Medulla oblongata (tissue), 1 donor: ENCODE data around the gene PRKCA.
A peak's percentile ranks its signal among the peaks of the same experiment; 100 is the strongest.
"Not testable (repeated sequence)": the region's sequence is repeated elsewhere in the genome, so short reads cannot be mapped to it uniquely, and the experiment has no call there.

Source experiments
- DNase-seq: peaks from one replicate; pipeline ENCODE4 v3.0.0-alpha.2; 2015; ENCODE audit errors: extremely low spot score

PRKCA gene

GRCh38 chr17:66441101-66441661 lies 138.8 kb downstream of the PRKCA start:
- peak; percentile 63 for DNase-seq

DNA sequence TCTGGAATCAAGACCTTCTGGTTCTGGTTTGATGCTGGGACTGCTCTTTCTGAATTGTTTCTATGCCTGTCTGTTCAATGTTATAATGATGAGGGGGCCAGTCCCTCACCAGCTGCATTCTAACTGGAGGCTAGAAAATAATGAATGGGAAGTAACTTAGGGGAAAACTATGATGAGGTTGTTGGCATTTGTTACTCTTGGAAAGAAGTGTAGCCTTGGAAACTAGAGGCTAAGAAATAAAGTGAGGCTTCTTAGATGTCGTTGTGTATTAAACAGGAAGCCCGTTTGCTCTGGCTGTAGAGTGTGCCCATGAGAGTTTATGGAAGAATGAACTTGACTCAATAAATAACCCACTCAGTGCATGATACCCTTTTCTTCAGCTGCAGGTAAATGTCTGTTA lies 140.8 kb downstream of the PRKCA start:
- no peak for DNase-seq

- no peak for DNase-seq
Observed at GRCh38 chr17:66443606-66444005, 141.2 kb downstream of the PRKCA start.

- no peak for DNase-seq
Observed at GRCh38 chr17:66444031-66444430, 141.6 kb downstream of the PRKCA start.

DNA sequence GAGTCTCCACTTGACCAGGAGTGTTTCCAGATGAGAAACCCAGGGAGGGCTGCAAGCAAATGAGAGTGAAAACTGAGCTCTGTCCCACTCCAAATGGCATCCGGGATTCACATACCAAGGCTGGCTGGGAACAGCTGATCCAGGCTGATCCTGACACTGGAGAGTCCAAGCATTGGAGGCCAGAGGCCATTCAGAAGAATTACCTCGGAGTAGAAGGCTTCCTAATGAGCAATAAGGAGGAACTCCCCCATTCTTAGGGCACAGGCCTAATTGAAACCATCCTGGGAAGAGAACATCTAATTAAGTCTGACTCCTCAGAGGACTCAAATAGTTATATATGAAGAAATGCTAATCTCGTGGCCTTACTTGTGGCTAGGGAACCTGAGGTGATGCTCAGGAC lies 142.8 kb downstream of the PRKCA start:
- no peak for DNase-seq

GRCh38 chr17:66446419-66446818 lies 144.0 kb downstream of the PRKCA start:
- no peak for DNase-seq

DNA sequence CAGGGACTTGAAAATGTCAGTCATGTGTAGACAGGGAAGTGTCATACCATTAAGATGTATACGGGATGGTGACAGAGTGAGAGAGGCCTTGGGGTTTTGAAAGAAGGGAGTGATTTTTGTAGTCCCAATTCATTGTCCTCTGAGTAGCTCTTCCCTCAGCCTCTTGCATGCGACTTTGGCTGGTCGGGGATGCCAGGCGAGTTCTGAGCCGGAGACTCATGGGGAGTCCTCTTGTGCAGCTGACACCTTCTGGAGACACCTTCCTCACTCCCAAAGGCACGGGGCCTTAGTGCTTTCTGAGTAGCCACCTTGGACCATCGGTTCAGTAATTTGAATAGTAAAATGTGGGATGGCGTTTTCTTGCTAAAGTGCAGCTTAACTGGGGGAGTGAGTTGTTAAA lies 144.7 kb downstream of the PRKCA start:
- no peak for DNase-seq

GRCh38 chr17:66448026-66448639 lies 145.7 kb downstream of the PRKCA start:
- DNase-seq = no peak

DNA sequence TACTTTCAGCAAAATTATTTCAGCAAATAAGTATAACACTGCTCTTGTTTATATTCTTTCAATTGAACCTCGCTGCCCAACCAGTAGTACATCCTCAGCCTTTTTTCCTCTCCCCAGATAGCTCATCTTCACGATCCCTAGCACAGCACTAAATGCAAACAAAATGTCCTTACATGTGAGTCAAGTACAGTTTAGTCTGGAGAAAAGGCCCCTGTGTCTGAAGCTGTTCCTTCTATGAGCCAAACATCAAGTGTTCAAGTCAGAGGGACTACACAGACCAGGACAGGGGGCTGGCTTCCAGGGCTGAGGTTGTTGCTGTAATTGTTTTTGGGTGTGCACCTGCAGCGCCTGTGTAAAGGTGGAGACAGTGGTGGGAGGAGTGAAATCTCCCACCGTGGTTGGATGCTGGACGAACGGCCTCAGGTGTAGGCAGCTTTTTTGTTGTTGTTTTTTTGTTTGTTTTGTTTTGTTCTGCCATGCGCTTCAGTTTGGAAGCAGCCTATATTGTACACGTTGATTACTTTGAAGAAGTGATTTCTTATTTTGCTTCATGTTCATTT lies 147.1 kb downstream of the PRKCA start:
- no peak for DNase-seq

DNA sequence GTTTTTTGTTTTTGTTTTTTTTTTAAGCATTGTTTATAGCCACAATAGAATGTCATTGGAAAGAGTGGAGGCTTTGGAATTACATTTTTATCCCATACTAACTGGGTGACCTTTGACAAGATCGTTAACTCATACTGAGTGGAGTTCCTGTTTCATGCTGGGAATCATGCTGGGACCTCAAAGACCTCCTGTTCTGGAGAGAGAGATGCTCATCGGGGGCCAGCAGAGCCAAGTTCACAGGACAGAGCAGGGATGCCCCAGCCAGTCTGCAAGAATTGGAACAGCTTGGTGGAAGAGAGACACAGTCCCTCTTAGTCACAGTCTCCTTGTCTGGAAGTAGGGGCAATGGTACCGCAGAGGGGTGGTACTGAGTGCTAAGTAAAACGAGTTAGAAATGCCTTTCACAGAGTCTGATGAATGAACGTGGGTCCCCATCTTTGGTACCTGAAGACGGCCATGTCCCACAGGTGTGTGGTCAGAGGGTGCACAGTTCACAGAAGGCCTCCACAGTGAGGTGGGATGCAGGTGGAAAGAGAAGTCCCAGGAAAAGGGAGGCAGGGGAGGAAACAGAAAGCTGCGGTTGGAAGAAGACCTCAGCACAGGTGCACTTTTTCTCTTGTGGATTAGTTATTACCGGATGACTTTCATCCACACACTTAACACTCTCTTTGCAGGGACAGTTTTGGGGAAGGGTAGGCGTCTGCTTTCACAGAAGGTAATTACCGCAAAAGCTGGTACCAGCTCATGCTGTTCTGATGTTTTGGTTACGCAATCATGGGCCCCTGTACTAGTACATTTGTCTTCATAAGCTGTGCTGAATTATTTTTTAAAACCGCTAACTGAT lies 147.8 kb downstream of the PRKCA start:
- no peak for DNase-seq

DNA sequence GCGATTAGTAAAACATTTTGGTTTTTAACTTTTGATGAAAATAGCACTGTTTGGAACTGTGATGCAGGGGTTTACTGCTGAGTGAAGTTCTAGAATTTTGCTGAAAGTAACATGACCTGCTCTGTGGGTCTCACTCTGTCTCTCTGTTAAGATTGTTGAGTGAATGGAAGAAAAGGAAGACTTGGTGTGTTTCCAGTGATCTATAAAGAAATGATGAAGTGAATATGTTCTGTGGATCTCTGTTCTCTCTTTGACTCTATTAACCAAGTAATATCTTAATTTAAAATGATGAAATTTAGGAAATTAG lies 148.4 kb downstream of the PRKCA start:
- no peak for DNase-seq

DNA sequence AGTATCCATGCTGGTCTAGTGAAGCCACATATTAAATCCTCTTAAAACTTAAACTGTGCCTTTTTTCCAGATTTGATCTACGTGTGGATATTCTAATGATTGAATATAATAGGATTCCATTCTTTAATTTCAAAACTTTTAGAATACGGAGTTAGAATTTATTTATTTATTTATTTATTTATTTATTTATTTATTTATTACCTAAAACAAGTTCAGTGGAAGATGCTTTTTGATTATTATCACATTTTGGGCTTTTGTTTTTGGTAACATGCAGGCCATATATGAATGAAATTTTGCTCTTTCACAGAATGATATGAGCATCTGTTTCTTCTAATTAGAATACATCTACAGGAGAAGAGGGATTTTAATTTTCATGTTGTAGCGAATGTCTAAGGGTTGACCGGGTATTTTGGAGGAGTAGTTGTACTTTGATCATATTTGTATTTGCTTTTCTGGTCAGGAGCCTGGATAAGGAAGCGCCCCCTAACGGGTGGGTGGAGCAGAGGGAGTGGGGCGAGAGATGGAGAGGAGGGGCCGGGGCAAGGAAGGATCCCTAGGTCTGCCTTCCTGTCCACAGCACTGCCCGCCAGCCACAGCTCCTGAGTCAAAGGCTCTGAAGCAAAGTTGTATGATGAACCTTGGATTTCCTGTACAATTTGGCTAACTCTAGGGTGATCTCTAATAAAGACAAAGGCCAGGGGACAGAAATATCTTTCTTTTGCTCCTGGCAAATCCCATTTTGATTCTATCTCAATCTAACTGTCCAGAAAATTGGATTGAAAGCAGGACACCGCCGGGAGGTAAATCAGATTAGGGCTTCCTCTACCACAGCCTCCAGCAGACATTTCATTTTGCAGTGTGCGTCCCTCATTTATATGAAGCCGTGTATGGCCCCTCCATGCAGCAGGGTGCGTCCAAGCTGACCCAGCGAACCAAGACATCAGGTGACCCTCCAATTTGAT lies 149.1 kb downstream of the PRKCA start:
- no peak for DNase-seq

DNA sequence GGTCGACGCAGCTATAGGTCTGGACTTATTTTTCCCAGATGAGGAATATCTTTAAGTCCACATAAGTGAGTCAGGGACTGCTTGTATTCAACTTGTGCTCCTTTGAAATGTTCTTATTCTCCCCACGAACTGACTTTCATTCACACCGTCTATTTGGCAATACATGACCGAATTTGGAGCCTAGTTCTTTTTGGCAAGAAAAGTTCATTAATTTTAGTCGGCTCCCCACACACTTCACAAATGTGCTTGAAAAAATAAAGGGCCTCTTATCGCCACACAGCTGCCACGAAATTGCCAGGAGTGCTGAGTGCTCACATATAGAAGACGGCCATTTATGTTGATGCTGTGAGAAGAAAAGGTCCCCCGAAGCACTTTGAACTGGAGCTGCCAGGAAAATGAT lies 152.6 kb downstream of the PRKCA start:
- DNase-seq = peak; percentile 58

GRCh38 chr17:66457499-66457898 lies 155.1 kb downstream of the PRKCA start:
- not testable (repeated sequence) for DNase-seq

DNA sequence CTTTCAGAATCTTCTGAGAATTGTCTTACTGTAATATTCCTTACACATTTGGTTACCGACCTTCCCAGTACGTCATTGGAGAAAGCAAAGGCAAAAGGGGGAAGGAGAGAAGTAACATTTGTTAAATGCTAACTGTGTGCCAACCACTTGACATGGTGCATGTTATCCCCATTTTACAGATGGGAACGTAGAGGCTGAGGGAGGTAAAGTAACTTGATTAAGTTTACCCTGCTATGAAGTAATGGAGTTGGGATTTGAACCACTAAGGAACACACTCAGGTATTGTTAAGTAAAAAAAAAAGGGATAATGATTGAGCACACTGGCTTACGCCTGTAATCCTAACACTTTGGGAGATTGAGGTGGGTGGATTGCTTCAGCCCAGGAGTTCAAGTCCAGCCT lies 156.4 kb downstream of the PRKCA start:
- DNase-seq = no peak

- DNase-seq = no peak
Observed at GRCh38 chr17:66459811-66460270, 157.4 kb downstream of the PRKCA start.

DNA sequence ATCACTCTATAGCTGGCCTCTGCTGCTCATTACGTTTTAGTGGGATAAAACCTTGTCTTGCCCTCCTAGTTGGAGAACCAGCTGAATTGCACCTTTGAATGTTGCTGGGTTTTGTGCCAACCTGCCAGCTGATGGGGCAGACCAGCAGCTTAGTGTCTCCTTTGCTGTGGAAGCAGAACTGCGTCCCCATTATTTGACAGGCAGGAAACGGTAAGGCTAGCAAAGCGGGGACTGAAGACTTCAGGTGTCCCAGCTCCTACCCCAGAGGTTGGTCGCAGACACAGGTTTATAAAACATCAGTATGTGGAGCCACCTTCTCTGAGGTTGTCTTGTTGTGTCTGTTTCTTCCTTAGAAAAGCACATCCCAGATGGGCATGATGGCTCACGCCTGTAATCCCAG lies 158.1 kb downstream of the PRKCA start:
- DNase-seq = no peak

DNA sequence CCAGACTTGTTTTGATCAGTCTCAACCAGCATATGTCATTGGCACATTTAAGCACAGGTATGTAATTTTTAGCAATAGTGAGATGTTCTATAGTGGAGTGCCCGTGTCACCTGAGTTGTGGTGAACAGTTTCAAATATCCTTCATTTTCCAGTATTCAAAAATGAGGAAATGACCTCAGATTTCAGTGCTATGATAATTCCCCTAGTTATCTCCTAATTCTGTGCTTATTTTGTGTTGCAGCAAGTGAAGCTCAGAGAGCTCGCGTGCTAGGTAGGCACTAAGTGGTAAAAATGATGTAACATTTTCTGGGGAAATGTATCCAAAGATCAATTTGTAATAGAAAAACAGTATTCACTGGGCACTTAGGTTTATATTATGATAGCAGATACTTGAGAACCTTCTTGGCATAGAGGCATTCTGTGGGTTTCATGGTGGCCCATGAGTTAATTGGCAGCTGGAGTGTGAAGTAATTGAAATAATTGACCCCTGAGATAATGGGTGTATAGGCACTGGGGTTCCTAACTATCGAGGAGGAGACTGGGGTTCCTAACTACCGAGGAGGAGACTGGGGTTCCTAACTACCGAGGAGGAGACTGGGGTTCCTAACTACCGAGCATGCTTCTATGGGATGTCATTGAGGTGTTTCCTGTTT lies 159.1 kb downstream of the PRKCA start:
- DNase-seq = no peak

- peak; percentile 74 for DNase-seq
Observed at GRCh38 chr17:66462010-66462409, 159.6 kb downstream of the PRKCA start.

DNA sequence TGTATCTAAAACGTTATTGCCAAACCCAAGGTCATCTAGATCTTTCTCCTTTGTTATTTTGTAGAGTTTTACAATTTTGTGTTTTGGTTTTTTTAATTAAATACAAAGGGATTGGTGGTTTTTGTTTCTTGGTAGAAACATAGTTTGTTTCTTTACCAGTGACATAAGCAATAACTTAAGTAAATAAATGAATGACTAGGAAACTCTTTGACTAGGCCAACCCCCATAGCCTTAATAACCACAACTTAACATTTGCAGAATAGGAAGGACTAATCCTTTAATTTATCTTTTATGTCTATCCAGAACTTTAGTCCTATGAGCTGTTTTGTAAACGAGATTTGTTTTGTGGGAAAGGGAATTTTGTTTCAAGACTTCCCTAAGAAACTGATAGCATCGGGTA lies 162.5 kb downstream of the PRKCA start:
- no peak for DNase-seq

DNA sequence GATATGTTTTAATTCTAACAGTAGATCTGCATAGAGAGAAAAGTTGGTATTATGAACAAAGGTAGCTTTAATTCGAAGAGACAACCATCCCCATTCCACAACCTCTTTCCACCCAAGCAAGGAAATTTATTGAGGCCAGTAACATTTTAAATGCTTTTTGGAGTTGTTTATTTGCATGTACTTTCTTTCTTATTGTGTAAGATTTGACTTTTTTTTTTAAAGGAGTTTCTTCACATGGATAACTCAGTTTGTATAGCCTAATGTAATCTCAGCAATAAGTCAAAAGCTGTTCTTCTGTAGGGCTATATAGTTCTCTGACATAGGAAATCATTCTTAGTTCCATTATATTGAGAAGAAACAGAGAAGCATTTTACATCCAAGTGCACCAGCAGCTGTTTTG lies 163.3 kb downstream of the PRKCA start:
- no peak for DNase-seq
